Large intestine (tissue), 3 donors: ENCODE measurements around the gene MORF4L1. TPM values are rescaled to one million over a fixed set of nuclear protein-coding genes. Genes with fewer than 3 reads are reported as not detected.

ENCODE experiments used
- DNase-seq, 2 donors: peaks; one replicate each; pipeline versions ENCODE4 v3.0.0 to v3.0.0-alpha.2; 2013
- H3K27ac ChIP-seq: one replicate; pipeline ENCODE4 v1.5.1; 2013; ENCODE audit warnings: low read length
- H3K27me3 ChIP-seq: 2 replicates; pipeline ENCODE4 v1.6.1; 2013; ENCODE audit warnings: low read length; ENCODE audit not compliant: control insufficient read depth, insufficient read depth
- H3K36me3 ChIP-seq: 2 replicates; pipeline ENCODE4 v1.6.1; 2013; ENCODE audit warnings: low read length; ENCODE audit not compliant: control insufficient read depth, insufficient read depth
- H3K4me1 ChIP-seq: one replicate; pipeline ENCODE4 v1.6.1; 2013; ENCODE audit warnings: low read length; ENCODE audit not compliant: control insufficient read depth, insufficient read depth
- H3K4me3 ChIP-seq: one replicate; pipeline ENCODE4 v1.5.1; 2013; ENCODE audit warnings: low read length
- H3K9me3 ChIP-seq: one replicate; pipeline ENCODE4 v1.6.1; 2013; ENCODE audit warnings: mild to moderate bottlenecking, low read depth, low read length, moderate library complexity; ENCODE audit not compliant: control insufficient read depth
- WGBS: methylation state at CpG from one replicate; pipeline ENCODE4 v1.1.5; 2013; ENCODE audit warnings: low lambda C conversion rate; ENCODE audit not compliant: insufficient coverage; 5-methylcytosine and 5-hydroxymethylcytosine counted together
- polyA plus RNA-seq: library from polyadenylated mRNA; unstranded; fragments of 120-200 nt; gene quantifications from one replicate; pipeline ENCODE4 v1.2.1, GENCODE V29; 2013

Gene MORF4L1
- polyA plus RNA-seq, 1 donor, result 406 TPM

DNA sequence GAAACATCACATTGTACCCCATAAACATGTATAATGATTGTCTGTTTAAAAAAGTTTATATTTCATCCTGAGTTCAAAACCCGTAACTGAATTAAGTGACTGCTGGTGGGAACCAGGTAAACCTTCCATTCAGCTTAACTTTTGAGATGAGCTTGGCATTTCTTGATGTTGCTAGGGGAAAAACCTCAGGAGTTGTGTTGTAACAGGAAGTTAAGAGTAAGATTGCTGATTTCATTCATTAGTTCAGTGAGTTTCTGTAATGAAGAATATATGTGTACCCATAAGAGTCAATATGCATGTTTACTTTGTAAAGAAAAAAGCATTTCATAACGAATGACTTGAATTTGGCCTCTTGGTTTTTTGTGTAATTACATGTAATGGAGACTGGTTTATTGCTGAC, 39.6 kb downstream of the MORF4L1 start:
- no peak for DNase-seq
- Histone ChIP-seq H3K27me3 (no peaks in the 10 kb centered on the region), H3K4me1 (no peaks in the 10 kb centered on the region), H3K36me3 (peaks cover 61% of the 10 kb centered on the region), H3K27ac (no peak overlapping the region), H3K9me3 (no peaks in the 10 kb centered on the region), H3K4me3 (no peak overlapping the region)
- WGBS, result 100% methylated on average over 1 of the region's 2 CpGs

DNA sequence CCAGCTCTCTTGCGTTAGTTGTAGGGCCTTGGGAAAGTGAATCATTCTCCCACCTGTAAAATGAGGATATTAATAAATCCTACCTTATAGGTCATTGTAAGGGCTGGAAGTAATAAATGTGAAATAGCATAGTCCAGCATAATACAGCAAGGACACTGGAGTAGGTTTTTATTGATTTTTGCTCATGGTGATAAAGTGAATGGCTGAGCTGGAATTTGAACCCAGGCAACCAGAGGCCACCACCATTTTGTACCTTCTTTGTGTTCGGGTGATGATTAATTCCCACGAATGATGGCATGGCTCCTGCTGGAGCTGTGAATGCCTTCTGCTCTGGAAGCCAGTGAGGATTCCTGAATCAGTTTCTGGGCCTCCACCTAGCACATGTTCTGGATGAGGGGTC, 40.3 kb downstream of the MORF4L1 start:
- WGBS, result no CpG with 5 or more reads among the region's 3 CpGs
- no peaks in the 10 kb centered on the region for H3K4me1 ChIP-seq
- H3K36me3 ChIP-seq, result peaks cover 63% of the 10 kb centered on the region

DNA sequence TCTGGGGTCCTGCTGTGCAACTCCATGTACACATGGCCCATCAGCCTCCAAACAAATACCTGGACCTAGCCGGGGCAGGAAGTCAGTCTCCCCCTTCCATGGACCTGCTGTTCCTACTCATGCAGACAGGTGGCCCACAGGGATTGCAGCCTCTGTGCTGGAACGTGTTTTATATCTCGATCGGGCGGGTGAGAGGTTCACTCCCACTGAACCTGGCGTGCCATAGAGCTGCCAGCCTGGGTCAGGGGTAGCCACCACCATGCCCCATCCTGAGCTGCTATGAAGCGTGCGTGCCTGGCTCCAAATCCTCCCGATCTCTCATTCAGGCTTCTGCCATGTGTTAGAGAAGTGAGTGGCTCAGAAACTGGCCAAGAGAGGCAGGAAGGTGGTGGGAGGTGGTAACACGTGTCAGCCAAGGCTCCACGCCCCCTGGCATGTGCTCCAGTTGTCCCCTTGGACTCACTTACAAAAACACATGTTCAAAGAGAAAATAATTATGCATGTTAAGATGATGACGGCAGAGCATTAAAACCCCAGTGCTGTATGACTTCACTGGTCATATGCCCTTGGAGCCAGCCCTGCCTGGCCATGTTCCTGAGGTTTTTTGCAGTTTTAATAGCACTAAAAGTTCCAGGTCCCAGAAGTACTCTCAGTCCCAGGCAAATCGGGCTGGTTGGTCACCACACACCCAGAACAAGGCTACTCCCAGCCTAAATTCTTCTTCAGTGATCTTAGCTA, 41.5 kb downstream of the MORF4L1 start:
- Histone ChIP-seq H3K4me1 (no peaks in the 10 kb centered on the region), H3K36me3 (peaks cover 62% of the 10 kb centered on the region), H3K9me3 (no peaks in the 10 kb centered on the region), H3K4me3 (no peak overlapping the region), H3K27ac (no peak overlapping the region), H3K27me3 (no peaks in the 10 kb centered on the region)
- 33% methylated on average over 2 of the region's 13 CpGs for WGBS
- DNase-seq, result no peak

More for the DNA sequence above, 40.3 kb downstream of the MORF4L1 start:
- Histone ChIP-seq H3K27ac (no peak overlapping the region), H3K27me3 (no peaks in the 10 kb centered on the region), H3K4me3 (no peak overlapping the region), H3K9me3 (no peaks in the 10 kb centered on the region)
- peak in 1 of 2 donors; percentile 35 for DNase-seq

DNA sequence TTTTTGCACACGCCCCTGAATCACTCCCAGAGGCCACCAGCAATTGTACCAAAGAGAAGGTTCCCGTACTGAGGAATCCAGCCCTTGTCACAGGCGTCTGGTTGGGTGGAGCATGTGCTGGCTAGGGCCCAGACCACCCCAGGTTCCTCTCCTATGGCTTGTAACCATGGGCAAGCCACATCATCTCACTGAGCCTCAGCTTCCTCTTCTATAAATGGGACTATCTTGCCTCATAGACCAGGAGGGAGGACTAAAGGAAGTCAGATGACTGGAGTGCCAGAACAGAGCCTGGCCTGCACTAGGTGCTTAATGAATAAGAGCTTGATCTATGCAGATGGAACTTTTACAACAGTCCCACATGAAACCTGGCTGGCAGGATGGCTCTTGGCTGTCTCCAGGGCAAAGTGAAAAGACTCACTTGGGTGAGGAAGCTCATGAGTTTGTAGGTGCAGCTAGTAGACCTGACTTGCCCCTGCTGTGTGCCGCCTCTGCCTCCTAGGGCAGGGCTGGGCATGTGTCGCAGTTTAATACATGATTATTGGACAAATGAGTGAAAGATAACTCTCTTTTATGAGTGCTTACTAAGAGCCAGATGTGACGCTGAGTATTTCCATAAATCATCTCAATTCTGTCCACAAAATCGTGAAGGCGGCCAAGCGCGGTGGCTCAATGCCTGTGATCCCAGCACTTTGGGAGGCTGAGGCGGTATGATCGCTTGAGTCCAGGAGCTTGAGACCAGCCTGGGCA, 42.8 kb downstream of the MORF4L1 start:
- Histone ChIP-seq H3K27me3 (no peaks in the 10 kb centered on the region), H3K4me1 (no peaks in the 10 kb centered on the region), H3K36me3 (peaks cover 57% of the 10 kb centered on the region), H3K4me3 (no peak overlapping the region), H3K27ac (no peak overlapping the region), H3K9me3 (no peaks in the 10 kb centered on the region)
- DNase-seq, result no peak
- 100% methylated on average over 1 of the region's 12 CpGs for WGBS

DNA sequence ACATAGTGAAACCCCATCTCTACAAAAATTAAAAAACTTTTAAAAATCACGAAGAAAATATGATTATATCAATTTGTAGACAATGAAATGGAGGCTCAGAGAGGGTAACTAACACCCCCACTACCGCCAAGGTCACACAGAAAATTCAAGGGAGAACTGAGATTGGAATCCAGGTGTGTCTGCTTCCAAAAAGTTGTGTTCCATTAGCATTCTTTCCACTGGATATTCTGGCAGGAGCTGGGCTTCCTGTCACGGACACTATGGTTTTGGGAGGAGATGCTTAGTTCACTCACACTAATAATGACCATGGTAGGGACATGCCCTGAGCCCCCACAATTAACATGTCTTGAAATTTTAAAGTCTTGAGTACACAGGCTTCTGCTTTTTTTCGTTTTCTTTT, 43.4 kb downstream of the MORF4L1 start:
- no peaks in the 10 kb centered on the region for H3K4me1 ChIP-seq
- no peak overlapping the region for H3K27ac ChIP-seq
- no peak overlapping the region for H3K4me3 ChIP-seq
- WGBS, result 92% methylated on average over 2 of the region's 4 CpGs
- no peaks in the 10 kb centered on the region for H3K9me3 ChIP-seq
- H3K27me3 ChIP-seq, result no peaks in the 10 kb centered on the region
- H3K36me3 ChIP-seq, result peaks cover 52% of the 10 kb centered on the region
- no peak for DNase-seq

DNA sequence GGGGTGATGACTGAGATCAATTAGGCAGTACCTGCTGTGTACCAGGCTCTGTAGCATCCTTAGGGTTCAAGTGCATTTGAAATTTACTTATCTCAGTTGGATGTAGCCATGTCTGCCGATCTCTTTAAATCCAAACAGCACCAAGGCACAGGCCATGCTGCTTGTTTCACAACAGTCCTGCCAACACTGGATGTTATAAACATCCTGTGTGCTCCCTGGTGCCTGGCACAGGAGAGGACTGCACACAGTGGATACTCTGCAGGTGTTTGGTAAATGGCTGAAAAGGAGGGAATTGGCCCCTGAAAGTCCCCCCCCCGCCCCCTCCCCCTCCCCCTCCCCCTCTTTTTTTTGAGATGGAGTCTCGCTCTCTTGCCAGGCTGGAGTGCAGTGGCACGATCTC, 45.2 kb downstream of the MORF4L1 start:
- peaks cover 59% of the 10 kb centered on the region for H3K36me3 ChIP-seq

DNA sequence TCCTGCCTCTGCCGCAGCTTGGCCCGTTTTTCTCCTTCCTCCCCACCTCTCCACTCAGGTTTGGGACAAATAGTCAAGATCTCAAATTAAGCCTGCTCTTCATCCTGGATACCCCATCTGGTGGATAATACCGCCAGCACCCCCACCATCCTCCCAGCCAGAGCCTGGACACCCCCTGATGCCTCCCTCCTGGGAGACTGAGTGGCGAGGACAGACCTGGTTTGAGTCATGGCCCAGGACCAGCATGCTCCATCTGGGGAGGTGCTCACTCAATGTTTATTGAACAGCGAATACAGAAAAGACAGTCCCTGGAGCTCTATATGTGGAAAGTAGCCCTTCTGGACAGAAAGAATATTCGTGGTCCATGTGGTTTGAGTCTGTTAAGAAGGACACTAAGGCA, 48.8 kb downstream of the MORF4L1 start:
- WGBS, result no CpG with 5 or more reads among the region's 6 CpGs
- no peaks in the 10 kb centered on the region for H3K4me1 ChIP-seq
- no peak overlapping the region for H3K27ac ChIP-seq
- no peak for DNase-seq
- H3K36me3 ChIP-seq, result peaks cover 68% of the 10 kb centered on the region
- H3K4me3 ChIP-seq, result no peak overlapping the region
- no peaks in the 10 kb centered on the region for H3K27me3 ChIP-seq
- no peaks in the 10 kb centered on the region for H3K9me3 ChIP-seq

More for the DNA sequence above, 45.2 kb downstream of the MORF4L1 start:
- H3K4me3 ChIP-seq, result no peak overlapping the region
- H3K27me3 ChIP-seq, result no peaks in the 10 kb centered on the region
- WGBS, result no CpG with 5 or more reads among the region's 4 CpGs
- DNase-seq, result no peak
- no peak overlapping the region for H3K27ac ChIP-seq
- H3K9me3 ChIP-seq, result no peaks in the 10 kb centered on the region
- H3K4me1 ChIP-seq, result no peaks in the 10 kb centered on the region

DNA sequence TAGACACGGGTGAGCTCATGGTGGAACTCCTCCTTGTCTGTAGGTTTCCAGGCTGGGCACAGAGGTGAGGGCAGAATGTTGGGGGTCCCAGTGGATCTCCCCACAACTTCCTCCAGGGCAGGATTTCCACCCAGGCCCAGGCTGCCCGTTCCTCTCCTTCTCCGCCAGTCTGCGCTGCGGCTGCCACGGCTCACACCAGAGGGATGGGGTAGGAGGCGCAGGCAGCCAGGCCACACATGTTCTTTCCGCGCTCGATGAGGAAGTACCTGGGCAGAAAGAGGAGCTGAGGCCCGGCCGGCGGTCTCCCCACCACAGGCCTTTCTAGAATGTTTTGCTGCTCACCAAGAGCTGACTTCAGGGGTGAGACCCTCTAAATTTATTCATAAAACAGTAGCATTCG, 49.2 kb downstream of the MORF4L1 start:
- WGBS, result no CpG with 5 or more reads among the region's 14 CpGs
- Histone ChIP-seq H3K36me3 (peaks cover 72% of the 10 kb centered on the region), H3K27me3 (no peaks in the 10 kb centered on the region), H3K9me3 (no peaks in the 10 kb centered on the region), H3K4me1 (no peaks in the 10 kb centered on the region), H3K4me3 (no peak overlapping the region), H3K27ac (no peak overlapping the region)
- DNase-seq, result no peak

DNA sequence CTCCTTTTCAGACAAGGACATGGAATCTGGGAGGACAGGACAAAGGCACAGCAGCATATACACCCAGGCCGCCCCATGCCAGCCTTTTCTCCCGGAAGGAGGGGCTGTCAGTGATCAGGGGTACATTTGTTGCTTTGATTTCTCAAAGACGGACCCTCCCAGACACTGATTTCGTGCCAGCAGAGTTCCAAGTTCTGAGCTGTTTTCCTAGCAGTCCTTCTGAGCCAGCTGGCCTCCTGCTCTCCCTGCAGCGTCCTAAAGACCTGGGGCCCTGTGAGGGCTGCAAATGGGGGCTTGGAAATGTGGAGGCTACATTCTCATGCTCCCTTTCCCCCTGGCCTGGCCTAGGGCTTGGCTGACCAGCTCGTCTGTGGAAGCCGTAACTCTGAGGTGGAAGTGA, 49.8 kb downstream of the MORF4L1 start:
- Histone ChIP-seq H3K4me1 (no peaks in the 10 kb centered on the region), H3K27me3 (no peaks in the 10 kb centered on the region), H3K9me3 (no peaks in the 10 kb centered on the region), H3K27ac (no peak overlapping the region), H3K36me3 (peaks cover 78% of the 10 kb centered on the region), H3K4me3 (no peak overlapping the region)
- DNase-seq, result no peak
- no CpG with 5 or more reads among the region's 7 CpGs for WGBS

DNA sequence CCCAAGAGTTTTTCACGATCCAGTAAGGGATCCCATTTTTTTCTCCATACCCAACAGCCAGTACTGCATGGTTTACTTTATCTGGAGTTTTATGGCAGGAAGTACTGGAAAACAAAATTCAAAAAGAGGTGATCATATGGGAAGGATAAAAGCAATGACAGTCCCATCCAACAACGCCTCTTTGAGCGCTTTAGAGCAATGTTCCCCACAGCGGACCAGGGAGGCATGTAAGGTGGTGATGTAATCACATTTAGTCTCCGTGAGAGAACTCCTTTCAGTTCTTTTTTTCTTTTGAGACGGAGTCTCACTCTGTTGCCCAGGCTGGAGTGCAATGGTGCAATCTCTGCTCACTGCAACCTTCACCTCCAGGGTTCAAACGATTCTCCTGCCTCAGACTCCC, 50.3 kb downstream of the MORF4L1 start:
- Histone ChIP-seq H3K36me3 (peaks cover 80% of the 10 kb centered on the region), H3K27me3 (no peaks in the 10 kb centered on the region), H3K27ac (no peak overlapping the region), H3K4me1 (no peaks in the 10 kb centered on the region), H3K4me3 (no peak overlapping the region), H3K9me3 (no peaks in the 10 kb centered on the region)
- 100% methylated on average over 1 of the region's 7 CpGs for WGBS
- DNase-seq, result no peak
